ENCODE data around the gene PLEKHG4. TPM values are rescaled to one million over a fixed set of nuclear protein-coding genes. Genes with fewer than 3 reads are reported as not detected.

PLEKHG4 gene
- total RNA-seq, 2 donors from 2014 or later: 7.7 to 57.8 TPM

DNA sequence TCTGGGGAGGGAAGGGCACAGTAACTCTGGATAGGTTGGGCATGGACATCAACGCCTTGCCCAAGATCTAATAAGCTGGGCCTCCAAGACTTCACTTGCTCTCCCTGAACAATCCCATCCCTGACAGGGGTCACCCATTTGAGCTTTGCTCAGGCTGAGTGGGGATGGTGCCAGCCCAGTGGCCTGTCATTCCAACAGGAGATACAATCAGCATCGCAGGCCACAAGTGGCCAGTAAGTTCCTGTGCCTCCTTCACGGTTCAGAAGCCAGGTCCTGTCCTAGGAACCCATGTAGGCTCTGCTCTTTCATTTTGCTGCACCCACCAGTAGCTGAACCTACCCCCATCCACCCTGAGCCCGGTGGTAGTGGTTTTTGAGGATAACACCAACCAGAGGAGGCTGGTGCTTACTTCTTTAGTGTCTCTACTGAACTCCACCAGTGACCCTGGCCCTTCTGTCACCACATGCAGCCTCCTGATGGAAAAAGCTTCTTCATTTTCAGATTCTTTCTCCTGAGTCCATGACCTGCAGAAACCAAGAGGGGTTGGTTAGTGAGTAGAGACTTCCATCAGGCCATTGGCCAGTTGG, 14.9 kb downstream of the PLEKHG4 start:
- intact Hi-C loops (cut with DNase I): no loop called here
- TF ChIP-seq, protein P1, sequence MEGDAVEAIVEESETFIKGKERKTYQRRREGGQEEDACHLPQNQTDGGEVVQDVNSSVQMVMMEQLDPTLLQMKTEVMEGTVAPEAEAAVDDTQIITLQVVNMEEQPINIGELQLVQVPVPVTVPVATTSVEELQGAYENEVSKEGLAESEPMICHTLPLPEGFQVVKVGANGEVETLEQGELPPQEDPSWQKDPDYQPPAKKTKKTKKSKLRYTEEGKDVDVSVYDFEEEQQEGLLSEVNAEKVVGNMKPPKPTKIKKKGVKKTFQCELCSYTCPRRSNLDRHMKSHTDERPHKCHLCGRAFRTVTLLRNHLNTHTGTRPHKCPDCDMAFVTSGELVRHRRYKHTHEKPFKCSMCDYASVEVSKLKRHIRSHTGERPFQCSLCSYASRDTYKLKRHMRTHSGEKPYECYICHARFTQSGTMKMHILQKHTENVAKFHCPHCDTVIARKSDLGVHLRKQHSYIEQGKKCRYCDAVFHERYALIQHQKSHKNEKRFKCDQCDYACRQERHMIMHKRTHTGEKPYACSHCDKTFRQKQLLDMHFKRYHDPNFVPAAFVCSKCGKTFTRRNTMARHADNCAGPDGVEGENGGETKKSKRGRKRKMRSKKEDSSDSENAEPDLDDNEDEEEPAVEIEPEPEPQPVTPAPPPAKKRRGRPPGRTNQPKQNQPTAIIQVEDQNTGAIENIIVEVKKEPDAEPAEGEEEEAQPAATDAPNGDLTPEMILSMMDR (IDR thresholded peaks at IDR 0.05): no peak
- TF ChIP-seq POLR2A (IDR thresholded peaks at IDR 0.05): no peak
- no peak for TF ChIP-seq POLR2AphosphoS5 (IDR thresholded peaks at IDR 0.05)
- H3K36me3 ChIP-seq: no peaks in the 10 kb centered on the region
- no peak for DNase-seq (ENCODE audit: low spot score)
- no peaks in the 10 kb centered on the region for H3K9me3 ChIP-seq
- no peak overlapping the region for H3K4me3 ChIP-seq
- H3K4me1 ChIP-seq (replicated peaks): no peaks in the 10 kb centered on the region
- no peak overlapping the region for H3K27ac ChIP-seq
- H3K27me3 ChIP-seq (replicated peaks; ENCODE audit: insufficient read depth): no peaks in the 10 kb centered on the region
- WGBS: 91% methylated on average over 4 of the region's 4 CpGs

DNA sequence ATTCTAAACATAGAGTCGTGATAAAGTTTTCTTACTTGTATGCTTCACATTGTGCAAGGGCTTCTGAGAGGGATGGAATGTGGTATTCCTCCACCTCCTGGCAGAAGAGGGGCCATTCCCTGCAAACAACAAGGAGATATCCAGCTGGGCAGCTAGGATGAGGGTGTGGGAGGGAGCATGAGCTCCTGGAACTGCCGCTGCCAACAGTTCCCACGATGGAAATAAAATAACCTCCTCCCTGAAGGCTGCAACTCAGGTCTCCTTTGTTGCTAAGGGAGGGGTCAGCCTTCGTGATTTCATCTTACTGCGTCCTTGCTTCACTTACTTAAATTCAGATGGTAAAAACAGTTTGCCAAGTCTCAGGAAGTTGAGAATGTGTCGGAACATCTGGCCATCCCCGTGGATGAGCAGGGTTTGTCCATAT, 15.6 kb downstream of the PLEKHG4 start:
- intact Hi-C loops (cut with DNase I): no loop called here
- Histone ChIP-seq H3K36me3 (no peaks in the 10 kb centered on the region), H3K9me3 (no peaks in the 10 kb centered on the region), H3K27ac (no peak overlapping the region), H3K4me3 (no peak overlapping the region), H3K27me3 (replicated peaks; ENCODE audit: insufficient read depth) (no peaks in the 10 kb centered on the region), H3K4me1 (replicated peaks) (no peaks in the 10 kb centered on the region)
- no peak for DNase-seq (ENCODE audit: low spot score)
- TF ChIP-seq, protein P1 (IDR thresholded peaks at IDR 0.05): no peak
- no peak for TF ChIP-seq POLR2A (IDR thresholded peaks at IDR 0.05)
- no peak for TF ChIP-seq POLR2AphosphoS5 (IDR thresholded peaks at IDR 0.05)
- WGBS: 69% methylated on average over 7 of the region's 7 CpGs

GRCh38 chr16:67296420-67296819, 17.1 kb downstream of the PLEKHG4 start:
- TF ChIP-seq POLR2AphosphoS5 (IDR thresholded peaks at IDR 0.05) (no peak), POLR2A (IDR thresholded peaks at IDR 0.05) (no peak)
- TF ChIP-seq, protein P1 (IDR thresholded peaks at IDR 0.05): no peak
- DNase-seq (ENCODE audit: low spot score): no peak
- no peaks in the 10 kb centered on the region for H3K27me3 ChIP-seq (replicated peaks; ENCODE audit: insufficient read depth)
- WGBS: 35% methylated on average over 3 of the region's 3 CpGs
- no peaks in the 10 kb centered on the region for H3K4me1 ChIP-seq (replicated peaks)
- H3K36me3 ChIP-seq: no peaks in the 10 kb centered on the region
- no peaks in the 10 kb centered on the region for H3K9me3 ChIP-seq
- H3K27ac ChIP-seq: no peak overlapping the region
- H3K4me3 ChIP-seq: no peak overlapping the region
- intact Hi-C loops (cut with DNase I): no loop called here

DNA sequence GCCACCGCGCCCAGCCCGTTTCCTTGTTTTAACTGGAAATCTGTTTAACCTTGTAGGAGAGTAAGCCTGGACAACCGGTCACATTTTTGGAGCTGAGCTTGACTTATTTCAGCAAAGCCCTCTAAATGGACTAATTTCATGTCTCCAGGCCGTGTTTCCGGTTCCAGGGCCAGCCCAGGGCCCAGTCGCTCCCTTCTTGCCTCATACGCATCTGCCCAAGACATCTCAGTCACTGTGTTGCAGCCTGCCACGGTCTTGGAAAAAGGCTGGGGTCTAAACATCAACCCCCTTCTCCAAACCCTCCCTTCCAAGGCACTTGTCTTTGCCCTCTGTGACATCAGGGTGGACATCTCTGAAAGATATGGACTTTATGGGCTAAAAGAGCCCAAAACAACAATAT, 18.9 kb downstream of the PLEKHG4 start:
- Histone ChIP-seq H3K36me3 (no peaks in the 10 kb centered on the region), H3K9me3 (no peaks in the 10 kb centered on the region), H3K4me1 (replicated peaks) (peaks cover 8% of the 10 kb centered on the region), H3K27me3 (replicated peaks; ENCODE audit: insufficient read depth) (no peaks in the 10 kb centered on the region), H3K27ac (no peak overlapping the region), H3K4me3 (no peak overlapping the region)
- TF ChIP-seq, protein P1 (IDR thresholded peaks at IDR 0.05): no peak
- TF ChIP-seq POLR2A (IDR thresholded peaks at IDR 0.05) (no peak), POLR2AphosphoS5 (IDR thresholded peaks at IDR 0.05) (no peak)
- intact Hi-C loops (cut with DNase I): no loop called here
- WGBS: 94% methylated on average over 9 of the region's 9 CpGs
- no peak for DNase-seq (ENCODE audit: low spot score)

DNA sequence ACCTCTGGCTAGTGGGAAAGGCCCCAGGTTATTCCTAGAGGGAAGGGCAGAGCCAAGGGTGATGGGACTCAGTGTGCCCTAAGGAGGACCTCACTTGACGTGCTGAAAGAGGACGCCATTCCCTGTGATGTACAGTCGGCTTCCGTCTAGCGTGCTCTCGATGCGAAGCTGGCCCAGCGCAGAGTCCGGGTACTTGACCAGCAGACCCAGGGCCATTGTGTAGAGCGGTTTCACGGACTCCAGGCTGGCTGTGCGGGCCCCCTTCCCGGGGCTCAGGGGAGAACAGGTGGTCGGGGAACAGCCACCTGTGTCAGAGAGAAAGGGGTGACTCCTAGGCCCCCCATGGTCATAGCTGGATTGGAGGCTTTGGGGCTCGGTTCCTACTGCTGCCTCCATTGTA, 19.9 kb downstream of the PLEKHG4 start:
- no peak overlapping the region for H3K4me3 ChIP-seq
- no peaks in the 10 kb centered on the region for H3K27me3 ChIP-seq (replicated peaks; ENCODE audit: insufficient read depth)
- H3K4me1 ChIP-seq (replicated peaks): peaks cover 8% of the 10 kb centered on the region
- no peak for DNase-seq (ENCODE audit: low spot score)
- H3K27ac ChIP-seq: no peak overlapping the region
- no peaks in the 10 kb centered on the region for H3K9me3 ChIP-seq
- TF ChIP-seq POLR2A (IDR thresholded peaks at IDR 0.05): no peak
- TF ChIP-seq, protein P1 (IDR thresholded peaks at IDR 0.05): no peak
- no peak for TF ChIP-seq POLR2AphosphoS5 (IDR thresholded peaks at IDR 0.05)
- H3K36me3 ChIP-seq: no peaks in the 10 kb centered on the region
- 94% methylated on average over 15 of the region's 15 CpGs for WGBS
- intact Hi-C loops (cut with DNase I): no loop called here
